Subcutaneous adipose tissue (tissue), 4 donors: ENCODE measurements around the gene PLCG2. TPM values are rescaled to one million over a fixed set of nuclear protein-coding genes. Genes with fewer than 3 reads are reported as not detected.

Experiments used
- total RNA-seq, 4 donors: library from RNA; depleted of rRNA; stranded (reverse); fragments of >200 nt; gene quantifications; one replicate each; pipeline ENCODE4 v1.1.0, GENCODE V29; 2016
- TF ChIP-seq, protein P1 (sequence below): fragments of 450-650 bp; IDR thresholded peaks from one replicate; pipeline ENCODE4 v1.5.1; 2016; ENCODE audit warnings: low read depth, mild to moderate bottlenecking, control low read depth, antibody characterized with exemption, moderate library complexity

The PLCG2 gene
- total RNA-seq, 4 donors from 2014 or later = 19.8 to 34.9 (median 23.8) TPM

DNA sequence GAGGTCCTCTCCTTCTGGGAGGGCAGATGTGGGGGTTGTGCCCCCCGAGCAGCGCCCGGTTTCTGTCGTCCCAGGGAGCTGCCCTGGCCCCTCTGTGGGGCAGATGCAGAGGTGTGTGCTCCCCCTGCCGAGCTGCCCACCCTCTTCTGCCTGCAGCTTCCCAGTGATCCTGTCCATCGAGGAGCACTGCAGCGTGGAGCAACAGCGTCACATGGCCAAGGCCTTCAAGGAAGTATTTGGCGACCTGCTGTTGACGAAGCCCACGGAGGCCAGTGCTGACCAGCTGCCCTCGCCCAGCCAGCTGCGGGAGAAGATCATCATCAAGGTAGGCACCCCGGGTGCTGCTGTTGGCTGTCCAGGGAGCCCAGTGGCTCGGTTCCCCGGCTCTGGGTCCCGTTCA is 121.4 kb downstream of the PLCG2 start:
- TF ChIP-seq, protein P1, sequence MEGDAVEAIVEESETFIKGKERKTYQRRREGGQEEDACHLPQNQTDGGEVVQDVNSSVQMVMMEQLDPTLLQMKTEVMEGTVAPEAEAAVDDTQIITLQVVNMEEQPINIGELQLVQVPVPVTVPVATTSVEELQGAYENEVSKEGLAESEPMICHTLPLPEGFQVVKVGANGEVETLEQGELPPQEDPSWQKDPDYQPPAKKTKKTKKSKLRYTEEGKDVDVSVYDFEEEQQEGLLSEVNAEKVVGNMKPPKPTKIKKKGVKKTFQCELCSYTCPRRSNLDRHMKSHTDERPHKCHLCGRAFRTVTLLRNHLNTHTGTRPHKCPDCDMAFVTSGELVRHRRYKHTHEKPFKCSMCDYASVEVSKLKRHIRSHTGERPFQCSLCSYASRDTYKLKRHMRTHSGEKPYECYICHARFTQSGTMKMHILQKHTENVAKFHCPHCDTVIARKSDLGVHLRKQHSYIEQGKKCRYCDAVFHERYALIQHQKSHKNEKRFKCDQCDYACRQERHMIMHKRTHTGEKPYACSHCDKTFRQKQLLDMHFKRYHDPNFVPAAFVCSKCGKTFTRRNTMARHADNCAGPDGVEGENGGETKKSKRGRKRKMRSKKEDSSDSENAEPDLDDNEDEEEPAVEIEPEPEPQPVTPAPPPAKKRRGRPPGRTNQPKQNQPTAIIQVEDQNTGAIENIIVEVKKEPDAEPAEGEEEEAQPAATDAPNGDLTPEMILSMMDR = no peak

DNA sequence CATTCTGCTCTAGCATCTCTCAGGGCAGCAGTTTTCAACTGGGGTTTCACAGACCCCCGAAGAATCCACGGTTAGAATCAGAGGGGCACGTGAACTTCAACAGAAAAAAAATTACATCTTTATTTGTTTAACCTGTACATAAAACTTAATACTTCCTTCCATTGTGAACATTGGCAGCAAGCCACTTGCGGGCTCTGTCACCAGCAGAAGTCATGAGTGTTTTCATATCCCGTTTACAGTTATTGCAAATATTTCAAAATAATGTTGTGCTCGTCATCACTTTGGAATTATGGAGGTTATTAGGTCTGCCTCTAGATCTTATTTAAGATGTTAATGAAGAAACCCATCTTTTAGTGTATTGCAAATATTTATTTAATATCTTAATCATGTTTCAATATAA is 122.4 kb downstream of the PLCG2 start:
- TF ChIP-seq, protein P1 = no peak

DNA sequence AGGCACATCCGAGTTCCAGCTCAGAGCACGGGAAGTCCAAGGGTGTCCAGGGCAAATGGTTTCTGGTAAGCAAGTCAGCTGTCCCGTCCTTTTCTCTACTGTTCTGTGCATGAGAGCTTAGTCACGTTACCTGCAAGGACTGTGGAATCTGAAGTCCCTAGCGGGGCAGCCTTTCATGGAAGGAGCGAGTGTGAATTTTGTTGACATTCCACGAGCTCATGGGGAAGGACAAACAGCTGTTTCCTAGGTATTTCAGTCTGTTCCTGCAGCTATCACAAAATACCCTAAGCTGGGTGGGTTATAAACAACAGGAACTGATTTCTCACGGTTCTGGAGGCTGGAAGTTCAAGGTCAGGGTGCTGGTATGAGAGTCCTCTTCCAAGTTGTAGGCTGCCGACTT is 122.9 kb downstream of the PLCG2 start:
- TF ChIP-seq, protein P1 = no peak

DNA sequence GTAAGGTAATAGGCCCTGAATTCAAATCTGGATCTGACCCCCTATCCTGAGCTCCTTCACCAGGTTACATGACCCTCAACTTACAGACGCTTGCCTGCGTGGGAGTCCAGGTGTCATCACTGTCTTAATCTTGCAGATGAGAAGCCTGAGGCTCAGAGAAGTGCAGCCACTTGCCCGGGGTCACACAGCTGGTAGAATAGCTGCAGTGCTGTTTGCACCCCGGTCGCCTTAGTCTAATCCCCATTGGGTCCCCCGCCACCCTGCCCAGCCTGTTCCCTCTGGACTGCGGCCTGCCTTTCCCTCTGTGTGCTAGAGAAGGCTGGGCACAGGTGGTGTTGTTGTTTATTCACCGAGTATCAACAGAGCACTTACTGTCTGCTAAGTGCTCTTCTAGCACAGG is 125.2 kb downstream of the PLCG2 start:
- TF ChIP-seq, protein P1 = no peak

DNA sequence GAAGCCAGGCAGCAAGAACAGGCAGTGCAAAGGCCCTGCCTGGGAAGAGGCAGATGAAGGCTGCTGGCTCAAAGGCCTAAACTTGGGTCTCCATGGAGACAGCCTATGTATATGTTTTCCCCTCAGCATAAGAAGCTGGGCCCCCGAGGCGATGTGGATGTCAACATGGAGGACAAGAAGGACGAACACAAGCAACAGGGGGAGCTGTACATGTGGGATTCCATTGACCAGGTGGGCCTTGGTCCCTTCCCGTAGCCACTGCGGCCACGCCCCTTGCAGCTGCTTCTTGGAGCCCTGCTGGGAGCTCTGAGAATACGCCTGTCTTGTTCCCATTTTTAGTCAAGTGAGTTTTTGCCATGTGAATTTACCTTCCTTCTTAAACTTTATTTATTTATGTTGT is 126.2 kb downstream of the PLCG2 start:
- TF ChIP-seq, protein P1 = no peak

DNA sequence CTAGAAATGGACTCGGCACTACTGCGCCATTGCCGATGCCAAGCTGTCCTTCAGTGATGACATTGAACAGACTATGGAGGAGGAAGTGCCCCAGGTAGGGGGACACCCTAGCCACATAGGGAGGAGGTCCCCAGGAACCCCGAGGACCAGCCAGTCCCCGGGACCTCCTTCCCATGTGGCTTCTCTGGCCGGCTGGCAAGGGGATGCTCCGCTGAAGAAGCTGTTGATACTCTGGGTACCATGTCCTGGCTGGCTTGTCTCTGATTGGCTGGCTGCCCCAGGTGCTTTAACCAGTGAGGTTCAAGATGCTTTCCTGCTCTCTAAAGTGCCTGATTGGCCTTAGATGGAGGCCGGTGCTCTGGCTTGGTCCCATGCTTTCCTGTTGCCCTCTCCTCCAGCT is 128.6 kb downstream of the PLCG2 start:
- TF ChIP-seq, protein P1 = no peak

DNA sequence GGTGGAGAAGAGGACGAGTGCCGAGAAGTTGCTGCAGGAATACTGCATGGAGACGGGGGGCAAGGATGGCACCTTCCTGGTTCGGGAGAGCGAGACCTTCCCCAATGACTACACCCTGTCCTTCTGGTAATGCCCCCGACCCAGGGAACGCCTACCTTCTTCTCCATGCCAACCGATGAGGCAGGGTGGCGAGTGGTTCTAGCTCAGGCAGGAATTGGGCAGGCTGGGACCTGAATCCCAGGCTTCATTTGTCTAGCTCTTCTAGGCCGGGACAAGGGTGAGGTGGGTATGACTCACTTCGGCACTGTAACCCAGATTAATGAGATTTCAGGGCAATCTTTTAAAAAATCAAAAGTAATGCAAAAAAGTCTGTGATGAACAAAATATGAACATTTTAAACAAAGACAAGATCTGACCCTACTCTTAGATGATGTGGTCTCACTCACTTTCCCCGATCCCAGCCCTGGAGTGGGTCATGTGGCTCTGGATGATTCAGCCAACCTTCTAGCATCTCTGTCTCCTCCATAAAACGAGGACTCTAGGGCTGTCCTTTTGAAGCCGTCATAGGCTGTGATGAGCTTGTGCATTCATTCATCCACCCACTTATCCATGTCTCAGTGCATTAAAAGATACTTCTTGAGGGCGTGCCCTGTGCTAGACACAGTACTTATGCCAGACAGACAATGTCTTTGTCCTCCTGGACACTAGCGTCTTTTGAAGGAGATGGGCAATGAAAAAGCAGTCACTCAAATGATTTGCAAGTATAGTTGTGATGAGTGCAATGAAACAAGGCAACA is 129.6 kb downstream of the PLCG2 start:
- TF ChIP-seq, protein P1 = no peak
